H1 (cell line): ENCODE measurements around the gene CISD1. TPM values are rescaled to one million over a fixed set of nuclear protein-coding genes. Genes with fewer than 3 reads are reported as not detected.

ENCODE experiments used
- CTCF ChIA-PET: fragments of 300-600 bp; sonication (Branson Sonifier 250); formaldehyde crosslinking; loops from one replicate; lab custom pipeline; 2021; ENCODE audit not compliant: partially characterized antibody; lab: Charles Lee
- POLR2A ChIA-PET: fragments of 300-600 bp; sonication (Branson Sonifier 250); formaldehyde crosslinking; loops from one replicate; lab custom pipeline; 2021; ENCODE audit warnings: inconsistent platforms; ENCODE audit not compliant: partially characterized antibody; lab: Charles Lee
- DNase-seq, 2 experiments: peaks; one replicate each; pipeline versions ENCODE4 v3.0.0 to v3.0.0-alpha.2; 2010 to 2022; ENCODE audit warnings: low spot score in 2 of 2, low read depth in 1 of 2, mixed read lengths in 1 of 2
- FAIRE-seq: peaks from 2 replicates; lab custom pipeline; 2011; peaks lifted over from hg19 to GRCh38; lab: Jason Lieb, UNC
- H2AFZ ChIP-seq: 2 replicates; pipeline ENCODE4 v1.8.1; 2012; ENCODE audit warnings: low read length, inconsistent platforms
- H2AK5ac ChIP-seq: 2 replicates; pipeline ENCODE4 v1.6.1; 2013; ENCODE audit warnings: low read depth, low read length
- H2BK120ac ChIP-seq: replicated peaks from 2 replicates; pipeline ENCODE3; 2013; ENCODE audit warnings: low read depth, low read length, inconsistent platforms
- H2BK12ac ChIP-seq: 2 replicates; pipeline ENCODE4 v1.6.1; 2013; ENCODE audit warnings: low read depth, low read length
- H2BK15ac ChIP-seq: 2 replicates; pipeline ENCODE4 v1.6.1; 2013; ENCODE audit warnings: low read length
- H2BK20ac ChIP-seq: 2 replicates; pipeline ENCODE4 v1.6.1; 2013; ENCODE audit warnings: low read length
- H2BK5ac ChIP-seq: 2 replicates; pipeline ENCODE4 v1.6.1; 2013; ENCODE audit warnings: low read depth, low read length
- H3K14ac ChIP-seq: 2 replicates; pipeline ENCODE4 v1.6.1; 2013; ENCODE audit warnings: inconsistent platforms; ENCODE audit not compliant: insufficient read length
- H3K18ac ChIP-seq: 2 replicates; pipeline ENCODE4 v1.6.1; 2013; ENCODE audit warnings: low read length; ENCODE audit errors: extremely low read depth
- H3K23ac ChIP-seq: 2 replicates; pipeline ENCODE4 v1.6.1; 2013; ENCODE audit warnings: inconsistent platforms; ENCODE audit not compliant: insufficient read length
- H3K23me2 ChIP-seq: 2 replicates; pipeline ENCODE4 v1.6.1; 2013; ENCODE audit warnings: low read depth, low read length
- H3K27ac ChIP-seq: 2 replicates; pipeline ENCODE4 v1.6.1; 2011; ENCODE audit warnings: low read depth, low read length, inconsistent platforms
- H3K27me3 ChIP-seq, 4 experiments: replicated peaks in 1 of 4; 1 replicate in 1 of 4; 2 replicates in 3 of 4; pipeline versions ENCODE4 v1.6.1 to v1.8.1; 2011 to 2013; ENCODE audit warnings: low read length in 3 of 4, mild to moderate bottlenecking in 3 of 4, inconsistent platforms in 2 of 4, mixed read lengths in 2 of 4, moderate library complexity in 1 of 4; ENCODE audit not compliant: control insufficient read depth in 3 of 4, insufficient read depth in 3 of 4; ENCODE audit errors: extremely low read depth in 1 of 4
- H3K36me3 ChIP-seq, 4 experiments: 2 replicates each; pipeline versions ENCODE4 v1.6.1 to v1.8.1; 2011 to 2013; ENCODE audit warnings: mild to moderate bottlenecking in 4 of 4, low read length in 3 of 4, moderate library complexity in 2 of 4, control low read depth in 1 of 4, inconsistent platforms in 1 of 4; ENCODE audit not compliant: insufficient read depth in 4 of 4, control insufficient read depth in 2 of 4
- H3K4ac ChIP-seq: replicated peaks from 2 replicates; pipeline ENCODE3; 2013; ENCODE audit warnings: low read length, low read depth, mixed read lengths, inconsistent platforms; ENCODE audit not compliant: insufficient read length
- H3K4me1 ChIP-seq, 4 experiments: replicated peaks in 1 of 4; 1 replicate in 1 of 4; 2 replicates in 3 of 4; pipeline versions ENCODE4 v1.6.1 to v1.8.1; 2011 to 2013; ENCODE audit warnings: low read length in 3 of 4, inconsistent platforms in 2 of 4, mixed read lengths in 1 of 4; ENCODE audit not compliant: insufficient read depth in 4 of 4, control insufficient read depth in 3 of 4
- H3K4me2 ChIP-seq, 2 experiments: 2 replicates each; pipeline versions ENCODE4 v1.6.1 to v1.8.1; 2011 to 2013; ENCODE audit warnings: low read depth in 2 of 2, low read length in 2 of 2, control low read depth in 1 of 2, inconsistent platforms in 1 of 2, mild to moderate bottlenecking in 1 of 2; ENCODE audit not compliant: insufficient read depth in 1 of 2
- H3K4me3 ChIP-seq, 4 experiments: fragments of 200-600, 300-600 bp in 1 of 4; sonication (generic), shearing (Covaris generic), sonication (Bioruptor Twin) in 1 of 4; 2 replicates each; pipeline versions ENCODE4 v1.5.1 to v1.8.1; 2011 to 2016; ENCODE audit warnings: low read length in 4 of 4, low read depth in 3 of 4, control low read depth in 2 of 4, inconsistent platforms in 2 of 4, mild to moderate bottlenecking in 2 of 4, mixed read lengths in 1 of 4, moderate library complexity in 1 of 4; ENCODE audit not compliant: insufficient read depth in 2 of 4; ENCODE audit errors: extremely low read depth in 1 of 4
- H3K56ac ChIP-seq: replicated peaks from 2 replicates; pipeline ENCODE3; 2013; ENCODE audit warnings: low read depth, mild to moderate bottlenecking, mixed read lengths, low read length, inconsistent platforms; ENCODE audit not compliant: insufficient read length
- H3K79me1 ChIP-seq: 2 replicates; pipeline ENCODE4 v1.6.1; 2013; ENCODE audit warnings: low read depth, low read length, control low read depth
- H3K79me2 ChIP-seq, 2 experiments: 2 replicates each; pipeline versions ENCODE4 v1.6.1 to v1.8.1; 2012 to 2013; ENCODE audit warnings: low read length in 2 of 2, mild to moderate bottlenecking in 2 of 2, inconsistent platforms in 1 of 2; ENCODE audit not compliant: insufficient read depth in 2 of 2, control insufficient read depth in 1 of 2
- H3K9ac ChIP-seq, 4 experiments: replicated peaks in 1 of 4; 1 replicate in 1 of 4; 2 replicates in 3 of 4; pipeline versions ENCODE4 v1.6.1 to v1.8.1; 2011 to 2013; ENCODE audit warnings: low read depth in 3 of 4, low read length in 3 of 4, control low read depth in 2 of 4, mild to moderate bottlenecking in 2 of 4, moderate library complexity in 2 of 4, inconsistent platforms in 1 of 4; ENCODE audit errors: extremely low read depth in 1 of 4
- H3K9me3 ChIP-seq, 2 experiments: 2 replicates each; pipeline versions ENCODE4 v1.6.1 to v1.8.1; 2012 to 2013; ENCODE audit warnings: mild to moderate bottlenecking in 2 of 2, moderate library complexity in 2 of 2, control low read depth in 1 of 2, inconsistent platforms in 1 of 2, low read depth in 1 of 2, low read length in 1 of 2, mixed read lengths in 1 of 2; ENCODE audit not compliant: insufficient read depth in 2 of 2
- H4K20me1 ChIP-seq, 2 experiments: replicated peaks in 1 of 2; 2 replicates each; pipeline versions ENCODE3 to v1.8.1; 2011 to 2013; ENCODE audit warnings: inconsistent platforms in 2 of 2, low read length in 2 of 2, mild to moderate bottlenecking in 1 of 2; ENCODE audit not compliant: insufficient read depth in 2 of 2, control insufficient read depth in 1 of 2
- H4K5ac ChIP-seq: 2 replicates; pipeline ENCODE4 v1.6.1; 2013; ENCODE audit warnings: low read length, low read depth, mixed read lengths, inconsistent platforms; ENCODE audit not compliant: insufficient read length
- H4K8ac ChIP-seq: 2 replicates; pipeline ENCODE4 v1.8.0; 2013; ENCODE audit warnings: mild to moderate bottlenecking, moderate library complexity, low read length, inconsistent platforms; ENCODE audit not compliant: insufficient read depth; ENCODE audit errors: extremely low read depth
- H4K91ac ChIP-seq: replicated peaks from 2 replicates; pipeline ENCODE3; 2013; ENCODE audit warnings: low read length, mixed read lengths, inconsistent platforms; ENCODE audit not compliant: insufficient read length
- CTBP2 ChIP-seq: IDR thresholded peaks from 2 replicates; pipeline ENCODE4 v1.7.0; 2011; ENCODE audit warnings: borderline replicate concordance, mild to moderate bottlenecking, moderate library complexity, mixed read lengths, low read length; ENCODE audit not compliant: insufficient read depth, insufficient read length
- EP300 ChIP-seq, 2 experiments: IDR thresholded peaks; 1 replicate in 1 of 2; 2 replicates in 1 of 2; pipeline ENCODE4 v1.6.1; 2011 to 2012; ENCODE audit warnings: low read depth in 2 of 2, low read length in 2 of 2, mild to moderate bottlenecking in 2 of 2, borderline replicate concordance in 1 of 2, inconsistent platforms in 1 of 2, moderate library complexity in 1 of 2
- NRF1 ChIP-seq: IDR thresholded peaks from 2 replicates; pipeline ENCODE4 v1.6.1; 2011; ENCODE audit warnings: mild to moderate bottlenecking, low read depth, low read length, improper control_type of control experiment
- PHF8 ChIP-seq: fragments of 200-600 bp; sonication (generic); conservative IDR thresholded peaks from 2 replicates; pipeline ENCODE4 v1.7.1; 2012; ENCODE audit warnings: low read depth, mild to moderate bottlenecking, inconsistent platforms, low read length, moderate library complexity
- POU5F1 ChIP-seq: IDR thresholded peaks from 2 replicates; pipeline ENCODE4 v1.6.1; 2011; ENCODE audit warnings: low read depth, mild to moderate bottlenecking, low read length, moderate library complexity
- RXRA ChIP-seq: IDR thresholded peaks from 2 replicates; pipeline ENCODE4 v1.6.1; 2011; ENCODE audit warnings: low read depth, mild to moderate bottlenecking, low read length, moderate library complexity; ENCODE audit not compliant: insufficient read depth
- SIX5 ChIP-seq: IDR thresholded peaks from 2 replicates; pipeline ENCODE4 v1.6.1; 2011; ENCODE audit warnings: mild to moderate bottlenecking, low read depth, low read length
- TAF1 ChIP-seq: IDR thresholded peaks from 2 replicates; pipeline ENCODE4 v1.6.1; 2011; ENCODE audit warnings: mild to moderate bottlenecking, low read depth, low read length
- WGBS, 2 experiments: shearing (Covaris generic) in 1 of 2; methylation state at CpG; one replicate each; pipeline versions ENCODE4 v1.1.6 to v1.1.7; 2013 to 2015; ENCODE audit warnings: low lambda C conversion rate in 2 of 2, mixed read lengths in 2 of 2, inconsistent platforms in 1 of 2, low coverage in 1 of 2, missing lambda C conversion rate in 1 of 2; ENCODE audit not compliant: insufficient replicate concordance in 2 of 2, insufficient coverage in 1 of 2, insufficient read length in 1 of 2; ENCODE audit errors: extremely low coverage in 1 of 2, missing lambda C conversion rate in 1 of 2; 5-methylcytosine and 5-hydroxymethylcytosine counted together
- polyA plus RNA-seq, 7 experiments: library from polyadenylated mRNA; depleted of rRNA in 3 of 7; stranded (reverse) in 5 of 7; unstranded in 2 of 7; fragments of >200 nt in 5 of 7; fragments of 200-250 nt in 2 of 7; gene quantifications; 1 replicate in 5 of 7; 2 replicates in 1 of 7; 4 replicates in 1 of 7; pipeline versions ENCODE4 v1.2.1 to v1.2.3, GENCODE V29; 2011 to 2013; ENCODE audit warnings: missing spikeins in 2 of 7, mixed read lengths in 2 of 7
- total RNA-seq: library from RNA; stranded (reverse); fragmentation: NEBNext Ultra II Directional; extraction: Animal tissue kit (Norgen Biotek cat#: 25700); gene quantifications from 2 replicates; pipeline ENCODE4 v1.2.1, GENCODE V29; 2021
- TF ChIP-seq, protein P1 (sequence below), 3 experiments: IDR thresholded peaks; 1 replicate in 2 of 3; 2 replicates in 1 of 3; pipeline versions ENCODE4 v1.5.1 to v1.6.1; 2011; ENCODE audit warnings: low read length in 3 of 3, mild to moderate bottlenecking in 3 of 3, inconsistent platforms in 2 of 3, low read depth in 1 of 3, moderate library complexity in 1 of 3; ENCODE audit not compliant: insufficient read depth in 1 of 3; ENCODE audit errors: control extremely low read depth in 1 of 3
- TF ChIP-seq, protein P2 (sequence below): IDR thresholded peaks from 2 replicates; pipeline ENCODE4 v1.6.1; 2011; ENCODE audit warnings: low read depth, mild to moderate bottlenecking, low read length; ENCODE audit not compliant: insufficient read depth

Gene CISD1
- total and polyA plus RNA-seq, 2 of the 8 experiments (the other 6 are each of a cell fraction or from before 2014, with no cell fraction given) = 22.6 to 43.2 TPM

DNA sequence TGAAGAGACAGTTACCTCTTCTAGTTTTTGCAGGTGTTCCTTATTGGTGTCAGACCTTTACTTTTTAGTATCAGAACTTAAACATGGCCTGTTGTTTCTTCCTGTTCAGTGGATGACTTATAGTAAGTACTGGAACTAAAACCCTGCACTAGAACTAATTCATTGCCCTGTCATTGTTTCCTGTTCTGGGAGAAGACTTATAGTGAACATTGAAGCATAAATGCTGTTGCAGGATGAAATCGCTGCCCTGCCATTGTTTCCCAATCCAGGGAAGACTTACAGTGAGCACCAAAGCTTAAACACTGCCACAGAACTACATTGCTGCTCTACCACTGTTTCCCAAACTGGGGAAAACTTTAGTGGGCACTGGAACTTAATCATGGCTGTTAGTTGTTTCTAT is 14.3 kb upstream of the CISD1 start:
- ChIA-PET CTCF (interaction anchor here (0.6 to 1.3 kb wide), 2 partner anchors 72 to 190 kb away, joined by 3 to 4 read pairs; no protein-coding TSS in a partner anchor), POLR2A (no interaction called here)
- Histone ChIP-seq H4K91ac (no peak overlapping the region), H3K9ac (no peak overlapping the region), H3K23ac (no peak overlapping the region), H2AFZ (no peak overlapping the region), H3K79me1 (no peaks in the 10 kb centered on the region), H3K36me3 (no peaks in the 10 kb centered on the region), H2AK5ac (no peak overlapping the region), H3K4me1 (no peaks in the 10 kb centered on the region), H3K23me2 (no peaks in the 10 kb centered on the region), H4K20me1 (no peaks in the 10 kb centered on the region), H3K4me3 (no peak overlapping the region), H3K4ac (no peak overlapping the region), H2BK5ac (no peak overlapping the region), H3K18ac (no peak overlapping the region), H3K27me3 (no peaks in the 10 kb centered on the region), H3K79me2 (no peaks in the 10 kb centered on the region; a peak in 1 of 4 replicates), H3K56ac (no peak overlapping the region), H2BK12ac (no peak overlapping the region), H4K8ac (no peak overlapping the region), H3K14ac (no peak overlapping the region), H2BK15ac (no peak overlapping the region), H2BK120ac (no peak overlapping the region), H3K9me3 (peaks cover 9 to 15% of the 10 kb centered on the region in 2 experiments), H2BK20ac (no peak overlapping the region), H3K4me2 (no peak overlapping the region), H3K27ac (no peak overlapping the region), H4K5ac (no peak overlapping the region)
- FAIRE-seq (no peak), DNase-seq (no peak)
- 95% methylated on average over 1 of the region's 1 CpG; no CpG with 5 or more reads in 1 of the 2 experiments for WGBS, 2 experiments
- TF ChIP-seq NRF1 (no peak), CTBP2 (no peak), EP300 (IDR thresholded peaks at IDR 0.05; ENCODE audit: borderline replicate concordance in 1 of 2, low read depth in 2 of 2, low read length in 2 of 2) (no peak), SIX5 (no peak), PHF8 (no peak), TAF1 (no peak), POU5F1 (no peak), RXRA (no peak)
- TF ChIP-seq, protein P1, sequence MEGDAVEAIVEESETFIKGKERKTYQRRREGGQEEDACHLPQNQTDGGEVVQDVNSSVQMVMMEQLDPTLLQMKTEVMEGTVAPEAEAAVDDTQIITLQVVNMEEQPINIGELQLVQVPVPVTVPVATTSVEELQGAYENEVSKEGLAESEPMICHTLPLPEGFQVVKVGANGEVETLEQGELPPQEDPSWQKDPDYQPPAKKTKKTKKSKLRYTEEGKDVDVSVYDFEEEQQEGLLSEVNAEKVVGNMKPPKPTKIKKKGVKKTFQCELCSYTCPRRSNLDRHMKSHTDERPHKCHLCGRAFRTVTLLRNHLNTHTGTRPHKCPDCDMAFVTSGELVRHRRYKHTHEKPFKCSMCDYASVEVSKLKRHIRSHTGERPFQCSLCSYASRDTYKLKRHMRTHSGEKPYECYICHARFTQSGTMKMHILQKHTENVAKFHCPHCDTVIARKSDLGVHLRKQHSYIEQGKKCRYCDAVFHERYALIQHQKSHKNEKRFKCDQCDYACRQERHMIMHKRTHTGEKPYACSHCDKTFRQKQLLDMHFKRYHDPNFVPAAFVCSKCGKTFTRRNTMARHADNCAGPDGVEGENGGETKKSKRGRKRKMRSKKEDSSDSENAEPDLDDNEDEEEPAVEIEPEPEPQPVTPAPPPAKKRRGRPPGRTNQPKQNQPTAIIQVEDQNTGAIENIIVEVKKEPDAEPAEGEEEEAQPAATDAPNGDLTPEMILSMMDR (IDR thresholded peaks at IDR 0.05; ENCODE audit: control extremely low read depth in 1 of 3, insufficient read depth in 1 of 3, low read depth in 1 of 3, low read length in 3 of 3) = no peak
- TF ChIP-seq, protein P2, sequence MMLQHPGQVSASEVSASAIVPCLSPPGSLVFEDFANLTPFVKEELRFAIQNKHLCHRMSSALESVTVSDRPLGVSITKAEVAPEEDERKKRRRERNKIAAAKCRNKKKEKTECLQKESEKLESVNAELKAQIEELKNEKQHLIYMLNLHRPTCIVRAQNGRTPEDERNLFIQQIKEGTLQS = no peak
